GM21737 (cell line): Measurements from ENCODE around the gene RNF38.
"Not testable (repeated sequence)": the region's sequence is repeated elsewhere in the genome, so short reads cannot be mapped to it uniquely, and the experiment has no call there.

Source experiments
- ATAC-seq: cut with Tn5 transposase; IDR thresholded peaks from one replicate; pipeline ENCODE4 v1.9.1; 2021; ENCODE audit warnings: mild to moderate bottlenecking, moderate library complexity; ENCODE audit not compliant: unreplicated experiment

The RNF38 gene

GRCh38 chr9:36336131-36336907 is 63.8 kb downstream of the RNF38 start:
- no peak for ATAC-seq

GRCh38 chr9:36332006-36332405 is 68.1 kb downstream of the RNF38 start:
- ATAC-seq = no peak

GRCh38 chr9:36328798-36329411 is 71.2 kb downstream of the RNF38 start:
- no peak for ATAC-seq

- ATAC-seq = no peak
These were observed 74.8 kb downstream of the RNF38 start for GRCh38 chr9:36325081-36325828.

- ATAC-seq = no peak
These were observed 76.1 kb downstream of the RNF38 start for GRCh38 chr9:36323926-36324325.

- ATAC-seq = no peak
These were observed 77.6 kb downstream of the RNF38 start for GRCh38 chr9:36322462-36322861.

GRCh38 chr9:36321903-36322302 is 78.2 kb downstream of the RNF38 start:
- not testable (repeated sequence) for ATAC-seq

- ATAC-seq = no peak
These were observed 79.6 kb downstream of the RNF38 start for GRCh38 chr9:36320466-36320865.

GRCh38 chr9:36319806-36320205 is 80.3 kb downstream of the RNF38 start:
- ATAC-seq = no peak

- no peak for ATAC-seq
These were observed 80.9 kb downstream of the RNF38 start for GRCh38 chr9:36319183-36319582.

- no peak for ATAC-seq
These were observed 81.8 kb downstream of the RNF38 start for GRCh38 chr9:36318212-36318802.

- no peak for ATAC-seq
These were observed 82.3 kb downstream of the RNF38 start for GRCh38 chr9:36317766-36318165.

- ATAC-seq = no peak
These were observed 83.3 kb downstream of the RNF38 start for GRCh38 chr9:36316611-36317317.

- no peak for ATAC-seq
These were observed 84.0 kb downstream of the RNF38 start for GRCh38 chr9:36316049-36316448.

GRCh38 chr9:36315283-36315682 is 84.8 kb downstream of the RNF38 start:
- no peak for ATAC-seq

- ATAC-seq = no peak
These were observed 85.3 kb downstream of the RNF38 start for GRCh38 chr9:36314740-36315139.

- no peak for ATAC-seq
These were observed 93.4 kb downstream of the RNF38 start for GRCh38 chr9:36306471-36307306.

GRCh38 chr9:36304366-36304765 is 95.7 kb downstream of the RNF38 start:
- not testable (repeated sequence) for ATAC-seq

- ATAC-seq = no peak
These were observed 98.8 kb downstream of the RNF38 start for GRCh38 chr9:36301227-36301626.

GRCh38 chr9:36298566-36298965 is 101.5 kb downstream of the RNF38 start:
- ATAC-seq = no peak
